GM12892 (cell line): ENCODE data around the gene GPR176.

Experiments
- POLR2A ChIP-seq: IDR thresholded peaks from 2 replicates; pipeline ENCODE4 v1.6.1; 2011; ENCODE audit warnings: low read depth, low read length, control low read depth
- POLR2AphosphoS5 ChIP-seq: IDR thresholded peaks from 2 replicates; pipeline ENCODE4 v1.6.1; 2011; ENCODE audit warnings: low read depth, low read length, control low read depth
- TAF1 ChIP-seq: IDR thresholded peaks from 2 replicates; pipeline ENCODE4 v1.6.1; 2011; ENCODE audit warnings: low read depth, mild to moderate bottlenecking, control low read depth, low read length, borderline replicate concordance

- TF ChIP-seq POLR2A (no peak), POLR2AphosphoS5 (no peak), TAF1 (no peak)
Observed at GRCh38 chr15:39756806-39757522, 163.1 kb downstream of the GPR176 start.
